GM21515 (cell line): ENCODE data around the gene VIM.

Source experiments
- ATAC-seq: cut with Tn5 transposase; IDR thresholded peaks from one replicate; pipeline ENCODE4 v1.9.1; 2021; ENCODE audit not compliant: unreplicated experiment

VIM gene

GRCh38 chr10:17228091-17229015, at the start of gene VIM:
Gene VIM, plus strand, starts transcription at chr10:17228241. Its CDS starts 1,182 bp downstream, at chr10:17229423.
- ATAC-seq: peak; percentile 31

GRCh38 chr10:17179002-17179401, 49.0 kb upstream of the VIM start:
- no peak for ATAC-seq

GRCh38 chr10:17181110-17181509, 46.9 kb upstream of the VIM start:
- no peak for ATAC-seq

GRCh38 chr10:17181751-17182150, 46.3 kb upstream of the VIM start:
- ATAC-seq: no peak

GRCh38 chr10:17183110-17183509, 44.9 kb upstream of the VIM start:
- no peak for ATAC-seq

- ATAC-seq: no peak
Observed at GRCh38 chr10:17185873-17186272, 42.2 kb upstream of the VIM start.

GRCh38 chr10:17188644-17189172, 39.3 kb upstream of the VIM start:
- ATAC-seq: no peak

GRCh38 chr10:17190602-17191001, 37.4 kb upstream of the VIM start:
- ATAC-seq: no peak

- no peak for ATAC-seq
Observed at GRCh38 chr10:17195083-17195482, 33.0 kb upstream of the VIM start.

- no peak for ATAC-seq
Observed at GRCh38 chr10:17196045-17196444, 32.0 kb upstream of the VIM start.

- no peak for ATAC-seq
Observed at GRCh38 chr10:17196573-17196972, 31.5 kb upstream of the VIM start.

- no peak for ATAC-seq
Observed at GRCh38 chr10:17199351-17199804, 28.7 kb upstream of the VIM start.

- no peak for ATAC-seq
Observed at GRCh38 chr10:17200001-17200911, 27.8 kb upstream of the VIM start.

- peak; percentile 93 for ATAC-seq
Observed at GRCh38 chr10:17200912-17201793, 26.9 kb upstream of the VIM start, which contains the start of gene TRDMT1. Gene TRDMT1, minus strand, starts transcription at chr10:17201672. Its CDS starts 38 bp downstream, at chr10:17201634.

- ATAC-seq: peak; percentile 1
Observed at GRCh38 chr10:17201794-17202116, 26.3 kb upstream of the VIM start.

GRCh38 chr10:17202506-17202905, 25.5 kb upstream of the VIM start:
- ATAC-seq: no peak

GRCh38 chr10:17202999-17203398, 25.0 kb upstream of the VIM start:
- ATAC-seq: no peak

GRCh38 chr10:17203416-17203815, 24.6 kb upstream of the VIM start:
- no peak for ATAC-seq

- ATAC-seq: peak; percentile 47
Observed at GRCh38 chr10:17206210-17206709, 21.8 kb upstream of the VIM start.

- ATAC-seq: no peak
Observed at GRCh38 chr10:17208476-17208875, 19.6 kb upstream of the VIM start.
